Measurements from ENCODE around the gene ADAMTS19. TPM values are rescaled to one million over a fixed set of nuclear protein-coding genes. Genes with fewer than 3 reads are reported as not detected.
A peak's percentile ranks its signal among the peaks of the same experiment; 100 is the strongest.
"Not testable (repeated sequence)": the region's sequence is repeated elsewhere in the genome, so short reads cannot be mapped to it uniquely, and the experiment has no call there.

The ADAMTS19 gene
- 45.3 TPM for total RNA-seq

- DNase-seq = peak; percentile 40
Observed at GRCh38 chr5:129459777-129460671, at the start of gene ADAMTS19. ADAMTS19 (plus strand) TSS chr5:129460298; CDS start chr5:129460392, 94 bp downstream.

GRCh38 chr5:129410488-129410887 lies 49.6 kb upstream of the ADAMTS19 start:
- no peak for DNase-seq

GRCh38 chr5:129412721-129413120 lies 47.4 kb upstream of the ADAMTS19 start:
- no peak for DNase-seq

GRCh38 chr5:129413570-129413969 lies 46.5 kb upstream of the ADAMTS19 start:
- DNase-seq = no peak

- DNase-seq = no peak
Observed at GRCh38 chr5:129419292-129419691, 40.8 kb upstream of the ADAMTS19 start.

- peak; percentile 47 for DNase-seq
Observed at GRCh38 chr5:129425031-129425430, 35.1 kb upstream of the ADAMTS19 start.

- DNase-seq = no peak
Observed at GRCh38 chr5:129426071-129426470, 34.0 kb upstream of the ADAMTS19 start.

- not testable (repeated sequence) for DNase-seq
Observed at GRCh38 chr5:129428636-129429035, 31.5 kb upstream of the ADAMTS19 start.

- DNase-seq = no peak
Observed at GRCh38 chr5:129431406-129431805, 28.7 kb upstream of the ADAMTS19 start.

- no peak for DNase-seq
Observed at GRCh38 chr5:129438322-129438721, 21.8 kb upstream of the ADAMTS19 start.

GRCh38 chr5:129440424-129440823 lies 19.7 kb upstream of the ADAMTS19 start:
- no peak for DNase-seq

GRCh38 chr5:129441096-129441495 lies 19.0 kb upstream of the ADAMTS19 start:
- no peak for DNase-seq

GRCh38 chr5:129445379-129445778 lies 14.7 kb upstream of the ADAMTS19 start:
- no peak for DNase-seq

GRCh38 chr5:129447968-129448367 lies 12.1 kb upstream of the ADAMTS19 start:
- no peak for DNase-seq

- DNase-seq = no peak
Observed at GRCh38 chr5:129448654-129449053, 11.4 kb upstream of the ADAMTS19 start.

- DNase-seq = no peak
Observed at GRCh38 chr5:129454461-129454860, 5.6 kb upstream of the ADAMTS19 start.

GRCh38 chr5:129459450-129459776 lies 685 bp upstream of the ADAMTS19 start:
- no peak for DNase-seq

- peak; percentile 35 for DNase-seq
Observed at GRCh38 chr5:129460672-129460935, 506 bp downstream of the ADAMTS19 start.

GRCh38 chr5:129460936-129461710 lies 1.0 kb downstream of the ADAMTS19 start:
- peak; percentile 35 for DNase-seq

- DNase-seq = no peak
Observed at GRCh38 chr5:129461711-129462332, 1.7 kb downstream of the ADAMTS19 start.

- DNase-seq = peak; percentile 15
Observed at GRCh38 chr5:129465776-129466344, 5.8 kb downstream of the ADAMTS19 start.

GRCh38 chr5:129474544-129474943 lies 14.4 kb downstream of the ADAMTS19 start:
- no peak for DNase-seq

- no peak for DNase-seq
Observed at GRCh38 chr5:129476751-129477150, 16.7 kb downstream of the ADAMTS19 start.
